Measurements from ENCODE around the gene CALML4.

DNA sequence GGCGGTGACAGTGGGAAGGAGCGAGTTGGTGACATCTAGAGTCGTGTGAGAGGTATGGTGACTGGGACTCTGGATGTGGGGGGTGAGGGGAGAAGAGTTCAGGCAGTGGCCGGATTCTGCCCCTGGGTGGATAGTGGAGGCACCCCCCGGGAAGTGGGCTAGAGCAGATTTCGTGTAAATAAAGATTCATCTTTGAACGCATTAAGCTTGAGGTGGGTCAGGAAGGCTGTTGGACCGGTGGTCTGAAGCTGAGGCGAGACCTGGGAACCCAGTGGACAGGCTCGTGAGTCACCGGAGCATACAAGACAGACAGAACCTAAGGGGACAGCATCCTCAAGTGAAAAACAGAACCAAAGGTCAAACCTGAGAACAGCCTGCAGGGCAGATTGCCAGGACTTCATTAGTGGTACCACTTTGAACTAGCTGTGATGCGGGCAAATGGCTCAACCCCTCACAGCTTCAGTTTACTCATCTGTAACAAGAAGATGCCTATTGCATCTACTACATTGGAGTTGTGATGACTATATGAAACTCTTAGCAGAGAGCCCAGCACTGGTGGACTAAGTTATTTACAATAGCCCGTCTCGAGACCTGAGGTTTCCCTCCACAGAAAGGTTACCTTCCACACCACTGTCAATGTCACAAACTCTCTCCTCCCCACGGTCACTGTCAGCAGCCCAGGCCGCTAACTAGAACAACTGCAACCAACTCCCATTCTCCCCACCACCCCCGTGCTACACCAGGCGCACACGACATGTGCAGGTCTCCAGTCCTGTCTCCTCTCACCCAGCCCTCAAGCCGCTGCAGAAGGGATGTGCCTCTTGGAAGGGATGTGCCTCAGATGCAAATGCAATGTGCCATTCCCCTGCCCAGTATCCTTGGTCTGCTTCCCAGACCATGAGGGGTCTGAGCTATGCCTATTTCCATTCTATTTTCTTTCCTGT, 25.3 kb upstream of the CALML4 start:
- TF ChIP-seq POLR2AphosphoS5 (IDR thresholded peaks at IDR 0.05; ENCODE audit: borderline replicate concordance, low read depth, low read length) = no peak
- no peak for TF ChIP-seq EZH2 (IDR thresholded peaks at IDR 0.05)

Data from SK-N-MC (cell line).